ENCODE measurements around the gene GRPEL1.

Gene GRPEL1

GRCh38 chr4:7009564-7009963, 58.3 kb downstream of the GRPEL1 start:
- Histone ChIP-seq H3F3A (ENCODE audit: control insufficient read depth, insufficient read depth) (peaks cover 6% of the 10 kb centered on the region; the same call in 1 of the 2 replicates), H3K36me3 (ENCODE audit: control insufficient read depth, low read length) (peaks cover 80% of the 10 kb centered on the region), H3K4me1 (ENCODE audit: control insufficient read depth, low read length) (peaks cover 23% of the 10 kb centered on the region), H3K79me2 (ENCODE audit: control insufficient read depth, low read length) (0 out of 2 replicates have a peak, but pooled peaks cover 4% of the 10 kb centered on the region), H3K27me3 (ENCODE audit: control insufficient read depth, low read length) (no peaks in the 10 kb centered on the region), H3K4me3 (ENCODE audit: low read length) (no peak overlapping the region), H3K9me2 (replicated peaks; ENCODE audit: control insufficient read depth, low read length) (no peaks in the 10 kb centered on the region), H3K9me3 (ENCODE audit: control insufficient read depth, insufficient read depth, low read length) (no peaks in the 10 kb centered on the region), H3K4me2 (ENCODE audit: low read length) (no peak overlapping the region), H3K27ac (ENCODE audit: low read depth, low read length) (no peak overlapping the region), H4K20me1 (ENCODE audit: control insufficient read depth, insufficient read depth, low read depth, low read length) (0 out of 2 replicates have a peak, but pooled peaks cover 8% of the 10 kb centered on the region)
- no peak for TF ChIP-seq EZH2phosphoT487 (IDR thresholded peaks at IDR 0.05; ENCODE audit: borderline replicate concordance, low read length)
- no peak for TF ChIP-seq CTCF (IDR thresholded peaks at IDR 0.05; ENCODE audit: low read depth, low read length, poor library complexity, severe bottlenecking)
